ENCODE results near the gene CDK14.

CDK14 gene

GRCh38 chr7:91250706-91251105, 654.6 kb downstream of the CDK14 start:
- DNase-seq (ENCODE audit: low read depth in 3 of 3): no peak

- DNase-seq (ENCODE audit: low read depth in 3 of 3): no peak
Observed at GRCh38 chr7:91251877-91252276, 655.8 kb downstream of the CDK14 start.

All from stimulated activated CD4-positive, alpha-beta T cell treated with anti-CD3 and anti-CD28 coated beads, TNF-alpha, amount 100 ng/mL, for 4 hours (primary cell).